Ishikawa (cell line): ENCODE measurements around the gene WASHC4.

Experiments used
- CEBPB ChIP-seq: IDR thresholded peaks from 2 replicates; pipeline ENCODE4 v1.6.1; 2012
- CREB1 ChIP-seq: IDR thresholded peaks from 2 replicates; pipeline ENCODE4 v1.6.1; 2012; ENCODE audit warnings: low read depth
- EGR1 ChIP-seq: IDR thresholded peaks from 2 replicates; pipeline ENCODE4 v1.6.1; 2012
- EP300 ChIP-seq: IDR thresholded peaks from 2 replicates; pipeline ENCODE4 v1.6.1; 2012; ENCODE audit warnings: borderline replicate concordance
- FOXM1 ChIP-seq: IDR thresholded peaks from 2 replicates; pipeline ENCODE4 v1.6.1; 2012; ENCODE audit warnings: low read depth, borderline replicate concordance
- MAX ChIP-seq: IDR thresholded peaks from 2 replicates; pipeline ENCODE4 v1.6.1; 2012
- NFIC ChIP-seq: IDR thresholded peaks from 2 replicates; pipeline ENCODE4 v1.6.1; 2012
- RAD21 ChIP-seq: IDR thresholded peaks from 2 replicates; pipeline ENCODE4 v1.6.1; 2012; ENCODE audit warnings: low read depth
- REST ChIP-seq: IDR thresholded peaks from 2 replicates; pipeline ENCODE4 v1.6.1; 2012; ENCODE audit warnings: low read depth, mild to moderate bottlenecking
- TAF1 ChIP-seq: IDR thresholded peaks from 2 replicates; pipeline ENCODE4 v1.6.1; 2012; ENCODE audit warnings: low read depth, mild to moderate bottlenecking
- TCF12 ChIP-seq: IDR thresholded peaks from 2 replicates; pipeline ENCODE4 v1.6.1; 2012; ENCODE audit warnings: low read depth
- TEAD4 ChIP-seq: IDR thresholded peaks from 2 replicates; pipeline ENCODE4 v1.6.1; 2012
- USF1 ChIP-seq: IDR thresholded peaks from 2 replicates; pipeline ENCODE4 v1.6.1; 2012
- YY1 ChIP-seq: IDR thresholded peaks from 2 replicates; pipeline ENCODE4 v1.6.1; 2012; ENCODE audit warnings: low read depth
- ZBTB7A ChIP-seq: IDR thresholded peaks from 2 replicates; pipeline ENCODE4 v1.6.1; 2012; ENCODE audit warnings: low read depth

Gene WASHC4

GRCh38 chr12:105116969-105117368 lies 9.4 kb downstream of the WASHC4 start:
- TF ChIP-seq YY1 = no peak
- no peak for TF ChIP-seq REST
- no peak for TF ChIP-seq TEAD4
- no peak for TF ChIP-seq TCF12
- TF ChIP-seq CEBPB = no peak
- no peak for TF ChIP-seq EP300
- no peak for TF ChIP-seq EGR1
- TF ChIP-seq FOXM1 = no peak
- no peak for TF ChIP-seq MAX
- no peak for TF ChIP-seq CREB1
- TF ChIP-seq ZBTB7A = no peak
- no peak for TF ChIP-seq RAD21

GRCh38 chr12:105120551-105120950 lies 13.0 kb downstream of the WASHC4 start:
- TF ChIP-seq NFIC (no peak), TEAD4 (no peak), FOXM1 (no peak), TAF1 (no peak), ZBTB7A (no peak), RAD21 (no peak), REST (no peak), CEBPB (no peak)

GRCh38 chr12:105138248-105138647 lies 30.7 kb downstream of the WASHC4 start:
- TF ChIP-seq TAF1 (no peak), MAX (no peak), YY1 (no peak)

GRCh38 chr12:105141320-105141922 lies 33.9 kb downstream of the WASHC4 start:
- TF ChIP-seq CREB1 (no peak), MAX (no peak), YY1 (no peak), EP300 (no peak), ZBTB7A (no peak), FOXM1 (no peak), TEAD4 (no peak), REST (no peak), TCF12 (no peak), RAD21 (no peak), EGR1 (no peak), NFIC (no peak), USF1 (no peak), TAF1 (no peak), CEBPB (no peak)

- no peak for TF ChIP-seq CREB1
- no peak for TF ChIP-seq ZBTB7A
- no peak for TF ChIP-seq RAD21
- TF ChIP-seq REST = no peak
- TF ChIP-seq TCF12 = no peak
- no peak for TF ChIP-seq EGR1
- TF ChIP-seq FOXM1 = no peak
- TF ChIP-seq TAF1 = no peak
- no peak for TF ChIP-seq YY1
- no peak for TF ChIP-seq TEAD4
- TF ChIP-seq CEBPB = no peak
- no peak for TF ChIP-seq USF1
- no peak for TF ChIP-seq NFIC
- TF ChIP-seq EP300 = no peak
- no peak for TF ChIP-seq MAX
These were observed 34.7 kb downstream of the WASHC4 start for GRCh38 chr12:105142259-105142658.
